ENCODE measurements around the gene SH3BGRL3. TPM values are rescaled to one million over a fixed set of nuclear protein-coding genes. Genes with fewer than 3 reads are reported as not detected.

SH3BGRL3 gene
- polyA plus RNA-seq, 1 donor from 2014 or later = 12.8 TPM

DNA sequence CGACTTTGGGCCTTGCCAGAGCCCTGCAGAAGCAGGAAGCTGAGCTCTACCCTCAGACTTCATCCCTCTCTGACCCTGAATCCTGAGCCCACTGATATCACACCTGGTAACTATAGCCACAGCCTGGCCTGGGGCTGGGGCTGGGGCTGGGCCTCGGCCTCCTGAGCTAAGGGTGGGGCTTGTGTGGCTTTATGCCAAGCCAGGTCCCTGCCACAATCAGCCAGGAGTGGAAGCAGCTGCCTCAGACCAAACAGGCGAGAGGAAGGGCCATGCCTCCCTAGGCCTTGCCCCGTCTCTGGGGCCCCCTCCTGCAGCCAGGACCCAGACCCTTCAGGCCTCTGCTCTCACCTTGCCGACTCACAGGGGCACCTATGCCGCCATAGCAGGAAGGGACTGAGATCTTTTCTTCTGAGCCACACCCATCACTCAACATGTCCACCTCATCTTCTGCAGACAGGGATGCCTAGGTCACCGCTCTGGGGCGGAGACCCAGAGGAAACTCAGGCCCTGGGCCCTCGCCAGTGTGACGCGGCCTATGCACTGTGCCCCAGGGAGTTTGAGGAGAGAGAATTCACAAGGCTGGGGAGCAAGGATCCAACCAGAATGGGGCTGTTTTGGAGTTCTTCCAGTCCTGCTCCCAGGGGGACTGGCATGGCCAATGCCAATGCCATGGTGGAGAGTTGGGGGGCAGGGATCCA is 20.8 kb downstream of the SH3BGRL3 start:
- Histone ChIP-seq H3K36me3 (ENCODE audit: insufficient read depth, low read length) (no peaks in the 10 kb centered on the region), H3K79me2 (replicated peaks; ENCODE audit: insufficient read depth, low read length) (peaks cover 8% of the 10 kb centered on the region), H3K4me2 (ENCODE audit: low read length) (no peak overlapping the region), H3K27me3 (ENCODE audit: insufficient read depth, low read depth, low read length) (no peaks in the 10 kb centered on the region), H3F3A (ENCODE audit: insufficient read depth, low read length, poor library complexity, severe bottlenecking) (no peaks in the 10 kb centered on the region), H3K9ac (ENCODE audit: low read length) (no peak overlapping the region), H3K4me3 (ENCODE audit: low read length) (no peak overlapping the region), H3K9me2 (ENCODE audit: insufficient read depth, low read length) (no peaks in the 10 kb centered on the region), H4K20me1 (ENCODE audit: insufficient read depth) (no peaks in the 10 kb centered on the region), H2AFZ (ENCODE audit: low read depth, low read length) (no peak overlapping the region), H3K27ac (ENCODE audit: low read length) (no peak overlapping the region), H3K9me3 (ENCODE audit: low read length) (no peaks in the 10 kb centered on the region)
- TF ChIP-seq MXI1 (conservative IDR thresholded peaks at IDR 0.05; ENCODE audit: poor library complexity, severe bottlenecking) (no peak), EP300 (conservative IDR thresholded peaks at IDR 0.05; ENCODE audit: poor library complexity, severe bottlenecking) (no peak), POLR2AphosphoS5 (IDR thresholded peaks at IDR 0.05) (no peak), TAF1 (IDR thresholded peaks at IDR 0.05; ENCODE audit: low read depth) (no peak), SMC3 (conservative IDR thresholded peaks at IDR 0.05; ENCODE audit: poor library complexity) (no peak), RAD21 (conservative IDR thresholded peaks at IDR 0.05) (no peak), EZH2 (IDR thresholded peaks at IDR 0.05; ENCODE audit: borderline replicate concordance, insufficient read depth, low read length, poor library complexity, severe bottlenecking) (no peak)
- TF ChIP-seq, protein P1, sequence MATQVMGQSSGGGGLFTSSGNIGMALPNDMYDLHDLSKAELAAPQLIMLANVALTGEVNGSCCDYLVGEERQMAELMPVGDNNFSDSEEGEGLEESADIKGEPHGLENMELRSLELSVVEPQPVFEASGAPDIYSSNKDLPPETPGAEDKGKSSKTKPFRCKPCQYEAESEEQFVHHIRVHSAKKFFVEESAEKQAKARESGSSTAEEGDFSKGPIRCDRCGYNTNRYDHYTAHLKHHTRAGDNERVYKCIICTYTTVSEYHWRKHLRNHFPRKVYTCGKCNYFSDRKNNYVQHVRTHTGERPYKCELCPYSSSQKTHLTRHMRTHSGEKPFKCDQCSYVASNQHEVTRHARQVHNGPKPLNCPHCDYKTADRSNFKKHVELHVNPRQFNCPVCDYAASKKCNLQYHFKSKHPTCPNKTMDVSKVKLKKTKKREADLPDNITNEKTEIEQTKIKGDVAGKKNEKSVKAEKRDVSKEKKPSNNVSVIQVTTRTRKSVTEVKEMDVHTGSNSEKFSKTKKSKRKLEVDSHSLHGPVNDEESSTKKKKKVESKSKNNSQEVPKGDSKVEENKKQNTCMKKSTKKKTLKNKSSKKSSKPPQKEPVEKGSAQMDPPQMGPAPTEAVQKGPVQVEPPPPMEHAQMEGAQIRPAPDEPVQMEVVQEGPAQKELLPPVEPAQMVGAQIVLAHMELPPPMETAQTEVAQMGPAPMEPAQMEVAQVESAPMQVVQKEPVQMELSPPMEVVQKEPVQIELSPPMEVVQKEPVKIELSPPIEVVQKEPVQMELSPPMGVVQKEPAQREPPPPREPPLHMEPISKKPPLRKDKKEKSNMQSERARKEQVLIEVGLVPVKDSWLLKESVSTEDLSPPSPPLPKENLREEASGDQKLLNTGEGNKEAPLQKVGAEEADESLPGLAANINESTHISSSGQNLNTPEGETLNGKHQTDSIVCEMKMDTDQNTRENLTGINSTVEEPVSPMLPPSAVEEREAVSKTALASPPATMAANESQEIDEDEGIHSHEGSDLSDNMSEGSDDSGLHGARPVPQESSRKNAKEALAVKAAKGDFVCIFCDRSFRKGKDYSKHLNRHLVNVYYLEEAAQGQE (IDR thresholded peaks at IDR 0.05; ENCODE audit: borderline replicate concordance) = no peak
- TF ChIP-seq, protein P2, sequence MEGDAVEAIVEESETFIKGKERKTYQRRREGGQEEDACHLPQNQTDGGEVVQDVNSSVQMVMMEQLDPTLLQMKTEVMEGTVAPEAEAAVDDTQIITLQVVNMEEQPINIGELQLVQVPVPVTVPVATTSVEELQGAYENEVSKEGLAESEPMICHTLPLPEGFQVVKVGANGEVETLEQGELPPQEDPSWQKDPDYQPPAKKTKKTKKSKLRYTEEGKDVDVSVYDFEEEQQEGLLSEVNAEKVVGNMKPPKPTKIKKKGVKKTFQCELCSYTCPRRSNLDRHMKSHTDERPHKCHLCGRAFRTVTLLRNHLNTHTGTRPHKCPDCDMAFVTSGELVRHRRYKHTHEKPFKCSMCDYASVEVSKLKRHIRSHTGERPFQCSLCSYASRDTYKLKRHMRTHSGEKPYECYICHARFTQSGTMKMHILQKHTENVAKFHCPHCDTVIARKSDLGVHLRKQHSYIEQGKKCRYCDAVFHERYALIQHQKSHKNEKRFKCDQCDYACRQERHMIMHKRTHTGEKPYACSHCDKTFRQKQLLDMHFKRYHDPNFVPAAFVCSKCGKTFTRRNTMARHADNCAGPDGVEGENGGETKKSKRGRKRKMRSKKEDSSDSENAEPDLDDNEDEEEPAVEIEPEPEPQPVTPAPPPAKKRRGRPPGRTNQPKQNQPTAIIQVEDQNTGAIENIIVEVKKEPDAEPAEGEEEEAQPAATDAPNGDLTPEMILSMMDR (IDR thresholded peaks at IDR 0.05; ENCODE audit: poor library complexity, severe bottlenecking) = no peak

DNA sequence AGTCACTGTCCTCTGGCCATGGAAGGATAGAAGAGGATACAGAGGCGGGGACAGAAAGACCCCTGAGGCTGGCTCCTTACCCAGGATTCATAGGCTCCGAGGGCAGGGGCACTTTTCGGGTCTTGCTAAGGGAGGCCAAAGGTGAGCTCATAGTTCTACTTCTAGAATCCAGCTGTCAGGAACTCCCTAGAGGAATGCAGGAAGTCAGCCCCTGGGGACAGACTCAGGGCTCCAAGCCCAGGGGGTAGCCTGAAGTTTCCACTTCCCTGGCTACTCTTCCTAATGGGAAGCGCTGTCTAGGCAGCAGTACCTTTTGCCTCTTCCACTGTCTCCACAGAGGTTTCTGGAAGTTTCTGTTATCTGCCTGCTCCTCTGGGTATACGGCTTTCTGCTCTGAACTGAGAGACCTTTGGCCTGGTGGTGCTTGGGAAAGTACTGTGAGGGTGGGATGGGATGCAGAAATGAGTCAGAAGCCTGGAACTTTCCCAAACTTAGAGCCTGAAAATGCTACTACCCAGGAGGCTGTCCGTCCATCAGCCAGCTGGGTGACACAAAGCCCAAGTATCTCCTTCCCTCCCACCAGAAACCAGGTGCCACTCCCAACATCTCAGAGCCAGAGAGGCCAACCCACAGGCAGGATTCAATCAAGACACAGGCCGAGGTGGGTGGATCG is 23.0 kb downstream of the SH3BGRL3 start:
- Histone ChIP-seq H3K9ac (ENCODE audit: low read length) (no peak overlapping the region), H3F3A (ENCODE audit: insufficient read depth, low read length, poor library complexity, severe bottlenecking) (no peaks in the 10 kb centered on the region), H3K4me2 (ENCODE audit: low read length) (no peak overlapping the region), H3K79me2 (replicated peaks; ENCODE audit: insufficient read depth, low read length) (peaks cover 12% of the 10 kb centered on the region), H3K27ac (ENCODE audit: low read length) (no peak overlapping the region), H3K9me3 (ENCODE audit: low read length) (no peaks in the 10 kb centered on the region), H3K9me2 (ENCODE audit: insufficient read depth, low read length) (no peaks in the 10 kb centered on the region), H3K36me3 (ENCODE audit: insufficient read depth, low read length) (no peaks in the 10 kb centered on the region), H3K27me3 (ENCODE audit: insufficient read depth, low read depth, low read length) (no peaks in the 10 kb centered on the region), H3K4me3 (ENCODE audit: low read length) (no peak overlapping the region), H2AFZ (ENCODE audit: low read depth, low read length) (no peak overlapping the region), H4K20me1 (ENCODE audit: insufficient read depth) (no peaks in the 10 kb centered on the region)
- TF ChIP-seq, protein P1 (IDR thresholded peaks at IDR 0.05; ENCODE audit: borderline replicate concordance) = no peak
- TF ChIP-seq SMC3 (conservative IDR thresholded peaks at IDR 0.05; ENCODE audit: poor library complexity) = no peak
- no peak for TF ChIP-seq TAF1 (IDR thresholded peaks at IDR 0.05; ENCODE audit: low read depth)
